Daoy (cell line): ENCODE data around the gene CEBPE. TPM values are rescaled to one million over a fixed set of nuclear protein-coding genes. Genes with fewer than 3 reads are reported as not detected.

Source experiments
- DNase-seq: peaks from one replicate; pipeline ENCODE4 v3.0.0-alpha.2; 2015; ENCODE audit warnings: low read depth
- total RNA-seq: library from RNA; depleted of rRNA; stranded (reverse); fragments of >200 nt; shearing (Covaris generic); gene quantifications from 2 replicates; pipeline ENCODE4 v1.2.3, GENCODE V29; 2014; rRNA removed

The CEBPE gene
- total RNA-seq, 1 experiment from 2014 or later = not detected

DNA sequence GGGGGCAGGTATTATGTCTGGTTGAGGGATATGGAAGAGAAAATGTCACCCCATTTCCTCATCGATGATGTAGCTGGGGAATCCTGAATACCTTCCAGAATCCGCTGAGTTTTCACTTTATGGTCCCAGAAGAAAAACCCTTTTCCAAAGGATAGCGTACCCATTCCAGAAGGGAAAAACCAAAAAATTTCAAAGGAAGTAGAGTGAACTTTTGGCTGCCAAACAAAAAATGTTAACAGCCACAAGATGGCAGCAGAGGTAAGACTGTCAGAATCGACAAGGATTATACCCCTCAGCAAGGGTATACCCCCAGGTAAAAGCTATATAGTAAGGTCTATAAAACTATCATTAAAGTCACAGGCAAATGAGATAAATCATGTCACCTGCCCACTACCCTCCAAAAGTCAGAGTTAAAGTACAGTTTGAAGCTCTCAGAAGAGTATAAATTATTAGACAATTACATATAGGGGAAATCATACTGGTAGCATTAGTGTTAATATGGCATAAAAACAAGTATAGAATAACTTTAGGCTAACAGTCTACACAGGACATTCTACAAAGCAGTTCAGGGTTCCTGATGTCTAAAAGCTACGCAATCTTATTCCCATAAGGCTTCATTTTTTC lies 42.2 kb downstream of the CEBPE start:
- DNase-seq = no peak

DNA sequence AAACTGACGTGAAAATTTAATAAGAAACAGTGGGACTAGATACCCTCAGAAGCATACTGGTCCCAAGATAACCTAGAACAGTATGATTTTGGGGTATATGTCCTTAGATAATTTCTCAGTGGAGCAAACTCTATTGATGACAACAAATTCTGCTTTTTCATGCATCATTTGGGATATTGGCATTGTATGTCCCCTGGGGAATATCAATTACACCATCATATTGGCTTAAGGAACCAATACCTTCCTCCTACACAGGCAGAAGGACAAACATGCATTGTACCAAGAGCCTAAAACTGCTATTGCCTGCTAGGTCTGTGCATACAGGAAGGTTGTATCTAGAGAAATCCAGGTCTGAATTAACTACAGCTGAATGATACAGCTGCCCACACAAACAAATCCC lies 44.1 kb downstream of the CEBPE start:
- no peak for DNase-seq

DNA sequence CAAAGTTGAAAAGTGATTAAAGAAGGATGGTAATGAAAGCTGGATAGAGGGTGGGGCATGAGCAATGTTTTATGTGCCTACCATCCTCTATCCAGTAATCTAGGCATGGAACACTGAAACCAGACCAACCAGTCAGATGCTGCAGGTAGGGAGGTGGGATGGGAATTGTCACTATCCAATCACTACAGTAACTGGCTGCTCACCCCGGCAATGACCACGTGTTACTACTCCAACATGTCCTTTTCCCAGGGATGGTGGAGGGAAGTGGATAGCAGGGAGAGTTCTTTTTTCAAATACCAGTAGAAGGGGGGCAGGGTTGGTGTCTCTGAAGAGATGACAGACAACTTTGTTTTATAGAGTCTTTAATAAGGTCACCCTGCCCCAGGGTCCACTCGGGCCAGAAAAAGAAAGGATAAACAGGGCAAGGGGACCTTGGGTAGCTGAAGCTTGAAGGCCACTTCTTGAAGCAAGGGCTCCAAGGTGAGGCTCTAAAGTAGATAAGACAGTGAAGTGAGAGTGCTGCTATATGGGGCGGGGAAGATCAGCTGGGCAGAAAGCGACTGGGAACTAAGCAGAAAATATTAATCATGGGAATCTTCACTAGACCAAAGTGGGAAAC lies 47.0 kb downstream of the CEBPE start:
- DNase-seq = no peak

DNA sequence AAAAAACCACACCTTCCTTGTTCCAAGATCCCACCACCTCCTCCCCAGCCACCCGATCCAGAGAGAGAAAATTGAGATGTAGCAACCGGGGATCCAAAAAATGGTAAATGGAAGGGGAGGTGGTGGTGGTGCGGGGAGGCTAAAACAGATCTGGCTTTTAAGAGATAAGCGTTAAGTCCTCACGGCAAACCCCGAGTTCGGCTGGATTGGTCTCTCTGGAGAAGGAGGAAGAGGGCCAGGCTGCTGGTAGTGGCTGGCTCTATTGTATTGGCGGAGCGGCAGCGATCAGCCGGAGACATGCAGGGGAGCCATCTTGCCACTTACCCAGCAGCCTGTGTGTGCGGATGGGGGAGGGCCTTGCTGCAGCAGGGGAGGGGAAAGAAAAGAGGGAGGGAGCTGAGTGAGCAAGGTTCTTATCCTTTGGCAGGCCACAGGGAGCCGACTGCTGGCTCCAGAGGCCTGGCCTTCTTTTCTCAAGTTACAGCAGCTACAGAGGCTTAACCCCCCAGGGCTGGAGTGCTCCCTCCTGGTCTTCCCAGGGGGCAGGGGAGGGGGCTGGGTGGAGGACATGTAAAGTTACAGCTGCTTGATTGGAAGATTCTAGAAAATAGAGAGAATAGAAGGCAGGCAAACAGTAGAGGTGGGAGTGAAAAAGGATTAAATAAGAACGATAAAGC lies 47.7 kb downstream of the CEBPE start:
- peak; percentile 96 for DNase-seq

DNA sequence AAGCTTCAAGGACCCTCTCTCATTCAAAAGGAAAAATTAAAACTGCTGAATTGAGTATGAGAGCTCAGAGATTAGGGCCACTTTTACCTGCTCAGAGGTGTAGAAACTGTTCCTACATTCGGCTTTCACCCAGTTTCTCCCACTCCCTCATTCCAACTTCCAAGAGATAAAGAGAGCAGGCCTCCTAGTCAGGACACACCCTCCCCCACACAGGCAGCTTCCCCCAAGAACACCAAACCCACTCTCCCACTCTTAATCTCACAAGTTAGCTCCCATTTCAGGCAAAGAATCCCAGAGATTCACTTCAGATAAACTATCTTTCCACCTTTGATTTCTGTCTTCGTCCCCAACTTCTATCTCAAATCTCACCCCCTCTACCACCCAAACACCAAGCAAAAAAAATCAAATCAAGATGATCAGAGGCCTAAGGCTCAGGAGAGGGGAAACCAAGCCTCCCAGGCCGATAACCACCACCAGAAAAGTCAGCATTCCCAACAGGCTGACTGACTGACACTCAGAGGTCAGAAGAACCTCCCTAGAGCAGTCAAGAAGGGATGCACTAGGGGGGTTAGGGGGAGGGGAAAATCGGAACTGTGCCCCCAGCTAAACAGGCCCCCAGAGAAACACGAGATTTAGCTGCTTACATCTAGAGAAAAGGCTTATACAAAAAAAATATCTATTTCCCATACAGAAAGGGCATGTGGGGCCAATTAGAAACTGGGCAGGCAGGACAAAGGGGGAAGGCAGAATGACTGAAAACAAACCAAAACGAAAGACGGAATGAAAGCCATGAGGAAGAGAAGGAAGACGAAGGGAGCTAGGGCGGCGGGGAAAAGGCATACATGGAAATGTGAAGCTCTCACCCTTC lies 48.6 kb downstream of the CEBPE start:
- no peak for DNase-seq

DNA sequence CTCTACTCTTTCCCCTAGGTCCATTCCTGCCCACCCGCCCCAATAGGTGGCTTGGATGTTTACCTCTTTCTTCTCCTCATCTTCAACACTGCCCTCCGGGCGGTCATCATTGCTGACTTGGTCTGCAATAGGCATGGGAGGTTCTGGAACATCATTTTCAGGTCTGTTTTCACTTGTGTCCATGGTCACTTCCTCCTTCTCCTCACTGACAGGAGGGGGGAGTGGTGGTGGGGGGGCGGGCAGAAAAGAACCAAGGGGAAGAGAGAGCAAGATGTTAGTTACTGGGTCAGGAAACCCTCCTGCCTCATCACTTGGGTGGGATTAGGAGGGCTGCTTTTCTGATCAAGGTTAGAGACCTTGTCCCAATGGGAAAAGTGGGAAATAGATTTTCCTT lies 49.6 kb downstream of the CEBPE start:
- no peak for DNase-seq

DNA sequence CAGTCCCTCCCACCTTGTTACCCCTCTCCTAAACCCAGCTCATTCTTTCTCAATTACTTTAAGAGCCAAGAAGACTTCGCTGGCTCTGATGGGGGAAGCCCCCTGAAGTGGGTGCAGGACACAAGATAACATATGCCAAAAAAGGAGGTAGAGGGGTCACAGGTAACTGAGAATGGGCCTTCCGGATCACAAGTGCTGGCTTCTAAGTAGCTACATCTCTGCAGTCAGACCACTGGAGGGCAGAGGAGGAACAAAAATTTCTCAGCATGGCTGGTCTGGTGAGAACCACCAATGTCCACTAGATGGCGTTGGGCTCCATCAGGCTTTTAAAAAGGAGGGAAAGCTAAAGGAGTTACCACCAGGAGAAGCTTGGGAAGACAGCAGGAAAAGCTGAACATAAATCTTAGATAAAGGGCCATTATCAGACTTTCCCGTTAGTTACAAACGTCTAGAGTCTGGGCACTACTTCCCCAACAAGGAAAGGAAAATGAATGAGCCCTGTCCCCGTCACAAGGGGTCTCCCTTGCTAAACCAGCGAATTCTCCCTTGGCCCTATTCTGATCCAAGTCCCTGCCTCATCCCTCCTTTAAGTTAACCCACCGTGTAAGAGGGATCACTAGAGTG lies 50.2 kb downstream of the CEBPE start:
- DNase-seq = peak; percentile 92

DNA sequence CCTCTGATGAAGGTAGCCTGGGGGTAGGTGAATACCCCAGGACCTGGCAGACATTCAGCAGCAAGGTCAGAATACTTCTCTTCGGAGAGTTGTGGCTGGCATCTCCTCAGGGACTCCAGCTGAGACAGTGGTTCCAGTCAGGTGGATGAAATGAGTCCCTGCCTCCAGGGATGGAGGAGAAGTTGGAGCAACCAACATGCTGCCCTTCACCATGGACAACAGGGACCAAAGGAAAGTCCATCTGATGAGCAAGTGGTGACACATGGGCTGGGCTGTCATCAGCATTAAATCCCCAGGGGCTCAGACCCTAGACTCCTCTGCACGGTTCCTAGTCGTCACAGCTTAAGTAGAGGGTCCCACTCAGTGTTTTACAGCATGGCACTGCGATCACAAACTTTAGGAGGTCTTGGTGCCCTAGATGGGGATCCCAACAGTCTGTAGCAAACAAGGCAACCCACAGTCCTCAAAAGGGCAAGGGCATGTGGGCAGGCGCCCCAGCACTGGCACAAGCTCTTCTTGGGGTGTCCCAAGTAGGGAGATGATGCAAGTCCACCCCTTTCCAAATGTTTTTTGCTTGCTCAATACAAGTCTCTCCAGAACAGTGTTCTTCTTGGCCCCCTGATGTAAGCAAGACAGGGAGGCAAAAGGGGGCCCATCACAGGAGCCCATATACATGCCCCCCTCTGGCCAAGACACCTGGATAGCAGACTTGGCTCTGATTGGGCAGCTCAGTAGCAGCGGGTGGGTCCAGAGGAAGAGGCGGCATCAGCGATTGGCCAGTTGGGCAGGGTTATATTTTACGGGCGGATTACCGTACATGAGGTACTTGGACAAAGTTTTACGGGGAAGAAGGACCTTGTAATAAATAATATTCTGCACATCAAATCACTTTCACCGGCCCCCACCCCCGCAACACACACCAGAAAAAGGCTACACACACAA lies 50.9 kb downstream of the CEBPE start:
- DNase-seq = no peak

Other genes with a start within 250 kb of the CEBPE start
- gene LRP10, start 247.5 kb downstream of the CEBPE start, total RNA-seq = 17.3 and 21.1 TPM in 2 replicates
- 0.74 TPM in 1 of 2 replicates, not detected in the other for gene REM2, start 236.0 kb downstream of the CEBPE start, total RNA-seq
- gene RBM23, start 200.1 kb downstream of the CEBPE start, total RNA-seq = 105 and 120 TPM in 2 replicates
- 150 and 184 TPM in 2 replicates for gene PRMT5, start 189.9 kb downstream of the CEBPE start, total RNA-seq
- gene HAUS4, start 162.2 kb downstream of the CEBPE start, total RNA-seq = 31.0 and 42.7 TPM in 2 replicates
- gene AJUBA, start 136.7 kb downstream of the CEBPE start, total RNA-seq = 70.2 and 94.8 TPM in 2 replicates
- gene C14orf93, start 109.1 kb downstream of the CEBPE start, total RNA-seq = 4.6 and 7.8 TPM in 2 replicates
- 476 and 523 TPM in 2 replicates for gene PSMB5, start 84.4 kb downstream of the CEBPE start, total RNA-seq
- not detected in 2 replicates for gene PSMB11, start 77.0 kb downstream of the CEBPE start, total RNA-seq
- gene CDH24, start 61.7 kb downstream of the CEBPE start, total RNA-seq = 4.2 and 5.5 TPM in 2 replicates
- gene ACIN1, start 24.1 kb downstream of the CEBPE start, total RNA-seq = 62.3 and 79.3 TPM in 2 replicates
- gene C14orf119, start 23.8 kb downstream of the CEBPE start, total RNA-seq = 66.5 and 80.1 TPM in 2 replicates
- not detected in 2 replicates for gene CIROP, start 14.3 kb downstream of the CEBPE start, total RNA-seq
- gene SLC7A8, start 64.4 kb upstream of the CEBPE start, total RNA-seq = 0.91 TPM in 1 of 2 replicates, not detected in the other
- gene RNF212B, start 118.7 kb upstream of the CEBPE start, total RNA-seq = not detected in 2 replicates
- gene HOMEZ, start 166.9 kb upstream of the CEBPE start, total RNA-seq = 5.8 and 6.9 TPM in 2 replicates
- gene PPP1R3E, start 183.6 kb upstream of the CEBPE start, total RNA-seq = 1.5 and 2.6 TPM in 2 replicates
- gene BCL2L2, start 187.6 kb upstream of the CEBPE start, total RNA-seq = 7.4 and 16.8 TPM in 2 replicates
- gene PABPN1, start 202.2 kb upstream of the CEBPE start, total RNA-seq = 92.2 and 127 TPM in 2 replicates
- 13.8 and 13.9 TPM in 2 replicates for gene SLC22A17, start 233.6 kb upstream of the CEBPE start, total RNA-seq
- 0.80 and 1.4 TPM in 2 replicates for gene EFS, start 245.9 kb upstream of the CEBPE start, total RNA-seq